ENCODE measurements around the gene EFCC1. TPM values are rescaled to one million over a fixed set of nuclear protein-coding genes. Genes with fewer than 3 reads are reported as not detected.

Gene EFCC1
- total and polyA plus RNA-seq, 7 donors: 0.46 to 15.0 (median 4.6) TPM

GRCh38 chr3:129031476-129032215 is 30.5 kb downstream of the EFCC1 start:
- Histone ChIP-seq H3K4me3 (no peak overlapping the region), H3K36me3 (peaks cover 0 to 7% (median 0%) of the 10 kb centered on the region in 4 donors), H3K27ac (no peak overlapping the region), H3K4me1 (peaks cover 0 to 10% (median 7%) of the 10 kb centered on the region in 4 donors), H3K27me3 (no peaks in the 10 kb centered on the region), H3K9me3 (peaks cover 0 to 3% (median 0%) of the 10 kb centered on the region in 4 donors)
- no peak for DNase-seq
- intact Hi-C loops (cut with DNase I): no loop called here
- 86 to 90% methylated on average over 10 of the region's 10 CpGs for WGBS, 2 donors
- TF ChIP-seq CTCF (IDR thresholded peaks at IDR 0.05) (no peak), POLR2AphosphoS5 (IDR thresholded peaks at IDR 0.05) (no peak), POLR2A (IDR thresholded peaks at IDR 0.05) (no peak), EP300 (IDR thresholded peaks at IDR 0.05) (no peak)

- intact Hi-C loops (cut with DNase I): no loop called here
- no peak for TF ChIP-seq POLR2A (IDR thresholded peaks at IDR 0.05)
- TF ChIP-seq CTCF (IDR thresholded peaks at IDR 0.05): no peak
- TF ChIP-seq EP300 (IDR thresholded peaks at IDR 0.05): no peak
- TF ChIP-seq POLR2AphosphoS5 (IDR thresholded peaks at IDR 0.05): no peak
- H3K27ac ChIP-seq: no peak overlapping the region
- peaks cover 0 to 7% (median 0%) of the 10 kb centered on the region in 4 donors for H3K36me3 ChIP-seq
- WGBS, 2 donors: 89 to 91% methylated on average over 14 of the region's 14 CpGs
- no peak for DNase-seq
- no peaks in the 10 kb centered on the region for H3K4me1 ChIP-seq
- H3K4me3 ChIP-seq: no peak overlapping the region
- no peaks in the 10 kb centered on the region for H3K27me3 ChIP-seq
- H3K9me3 ChIP-seq: peaks cover 0 to 3% (median 0%) of the 10 kb centered on the region in 4 donors
Measured at GRCh38 chr3:129032716-129033115, 31.6 kb downstream of the EFCC1 start.

- peaks cover 0 to 3% (median 0%) of the 10 kb centered on the region in 4 donors for H3K9me3 ChIP-seq
- no peak for DNase-seq
- no peaks in the 10 kb centered on the region for H3K27me3 ChIP-seq
- intact Hi-C loops (cut with DNase I): no loop called here
- TF ChIP-seq CTCF (IDR thresholded peaks at IDR 0.05): no peak
- no peak for TF ChIP-seq POLR2AphosphoS5 (IDR thresholded peaks at IDR 0.05)
- TF ChIP-seq EP300 (IDR thresholded peaks at IDR 0.05): no peak
- no peak for TF ChIP-seq POLR2A (IDR thresholded peaks at IDR 0.05)
- WGBS, 2 donors: 89 to 91% methylated on average over 7 of the region's 7 CpGs
- no peak overlapping the region for H3K27ac ChIP-seq
- H3K36me3 ChIP-seq: peaks cover 0 to 7% (median 0%) of the 10 kb centered on the region in 4 donors
- no peaks in the 10 kb centered on the region for H3K4me1 ChIP-seq
- H3K4me3 ChIP-seq: no peak overlapping the region
Measured at GRCh38 chr3:129033151-129033550, 32.0 kb downstream of the EFCC1 start.

GRCh38 chr3:129033633-129034321 is 32.7 kb downstream of the EFCC1 start:
- TF ChIP-seq POLR2A (IDR thresholded peaks at IDR 0.05) (no peak), EP300 (IDR thresholded peaks at IDR 0.05) (no peak), CTCF (IDR thresholded peaks at IDR 0.05) (no peak)
- no peak overlapping the region for H3K27ac ChIP-seq
- peaks cover 0 to 3% (median 0%) of the 10 kb centered on the region in 4 donors for H3K9me3 ChIP-seq
- H3K4me3 ChIP-seq: no peak overlapping the region
- DNase-seq: no peak
- peaks cover 0 to 7% (median 0%) of the 10 kb centered on the region in 4 donors for H3K36me3 ChIP-seq
- no peaks in the 10 kb centered on the region for H3K4me1 ChIP-seq
- intact Hi-C loops (cut with DNase I): no loop called here
- no peaks in the 10 kb centered on the region for H3K27me3 ChIP-seq
- WGBS, 2 donors: 93% methylated on average over 12 of the region's 12 CpGs

Data from sigmoid colon (tissue), 7 donors.